Skeletal muscle cell (primary cell): ENCODE measurements around the gene S100A4.

ENCODE experiments used
- DNase-seq: peaks from one replicate; pipeline ENCODE4 v3.0.0-alpha.2; 2010; ENCODE audit warnings: low read depth
- H3K4me3 ChIP-seq: 2 replicates; pipeline ENCODE4 v1.5.1; 2011; ENCODE audit warnings: low read depth, mild to moderate bottlenecking, control low read depth, low read length, moderate library complexity

S100A4 gene

DNA sequence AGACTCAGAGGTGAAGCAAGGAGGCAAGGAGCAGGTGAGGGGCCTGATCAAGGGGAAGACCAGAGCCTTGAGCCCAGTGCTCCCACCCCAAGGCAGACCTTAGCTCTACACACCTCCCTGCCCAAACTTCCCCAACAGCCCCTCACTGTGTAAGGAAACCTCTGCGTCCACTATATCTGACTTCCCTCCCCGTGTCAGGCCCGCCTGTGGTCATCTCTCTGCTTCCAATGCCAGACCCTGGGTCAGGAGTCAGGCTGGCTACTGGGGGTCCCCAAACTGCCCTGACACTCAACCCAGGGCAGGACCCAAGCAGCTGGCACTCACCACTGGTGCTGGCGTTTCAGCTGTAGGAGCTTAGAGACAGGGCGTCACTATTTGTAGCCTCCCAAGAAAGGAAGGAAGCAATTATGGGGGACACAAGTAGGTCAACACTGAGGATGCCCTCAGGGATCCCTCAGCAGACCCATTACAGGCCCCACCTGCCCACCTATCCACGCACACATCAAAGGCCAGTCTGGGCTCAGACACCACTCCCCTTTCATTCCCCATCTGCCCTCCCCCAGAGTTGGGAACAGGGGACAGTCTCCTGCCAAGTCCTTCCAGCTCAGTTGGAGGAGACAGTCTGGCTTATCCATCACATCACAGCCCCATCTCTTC, 4.3 kb upstream of the S100A4 start:
- no peak for DNase-seq
- no peak overlapping the region for H3K4me3 ChIP-seq

DNA sequence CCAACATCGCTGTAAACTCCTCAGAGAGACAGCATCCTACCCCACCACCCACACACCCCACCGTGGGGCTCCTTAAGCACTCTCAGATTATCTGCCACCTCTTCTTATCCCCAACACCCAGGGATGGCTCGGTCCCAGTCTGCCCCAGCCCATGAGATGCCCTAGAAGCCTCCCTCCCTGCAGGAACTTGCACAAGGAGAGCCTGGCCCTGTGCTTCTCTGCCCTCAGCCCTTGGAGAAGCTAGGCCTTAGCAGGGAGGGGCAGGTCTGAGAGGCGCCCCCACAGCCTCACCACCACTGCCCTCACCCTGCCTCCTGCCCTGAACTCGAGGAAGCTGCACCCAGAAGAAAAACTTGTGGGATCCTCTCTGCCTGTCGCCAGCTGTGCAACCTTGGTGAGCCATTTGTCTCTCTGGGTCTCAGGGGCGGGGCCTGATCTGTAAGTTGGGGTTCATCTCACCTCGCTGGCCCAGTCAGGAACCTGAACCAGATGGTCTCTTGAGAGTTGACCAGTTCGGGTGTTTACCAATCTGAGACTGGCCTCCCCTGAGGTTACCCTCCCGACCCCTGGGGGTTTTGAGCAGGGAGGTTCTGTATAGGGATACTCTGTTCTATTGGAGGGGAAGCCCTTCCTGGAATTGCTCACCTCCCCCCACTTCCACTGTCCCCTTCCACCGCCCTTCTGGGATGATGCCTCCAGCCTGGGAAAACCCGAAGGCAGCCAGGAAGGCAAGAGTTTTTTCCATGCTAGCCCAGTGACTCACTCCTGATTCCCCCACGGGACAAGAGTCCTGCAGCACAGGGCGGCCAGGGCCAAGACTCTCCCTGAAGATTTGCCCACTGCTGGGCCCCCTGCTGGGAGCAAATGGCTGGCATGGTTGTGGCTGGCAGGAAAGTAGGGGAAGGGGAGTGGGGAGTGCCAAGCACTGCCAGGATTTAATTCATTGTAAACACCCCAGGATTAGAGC, 3.4 kb upstream of the S100A4 start, which contains the start of gene S100A3:
Gene S100A3, minus strand, starts transcription at position 537 of the 967 bp plus-strand sequence. CDS start 773 bp downstream, outside the sequence.
- DNase-seq, result peak; percentile 65
- no peak within 1 kb of the TSS for H3K4me3 ChIP-seq

DNA sequence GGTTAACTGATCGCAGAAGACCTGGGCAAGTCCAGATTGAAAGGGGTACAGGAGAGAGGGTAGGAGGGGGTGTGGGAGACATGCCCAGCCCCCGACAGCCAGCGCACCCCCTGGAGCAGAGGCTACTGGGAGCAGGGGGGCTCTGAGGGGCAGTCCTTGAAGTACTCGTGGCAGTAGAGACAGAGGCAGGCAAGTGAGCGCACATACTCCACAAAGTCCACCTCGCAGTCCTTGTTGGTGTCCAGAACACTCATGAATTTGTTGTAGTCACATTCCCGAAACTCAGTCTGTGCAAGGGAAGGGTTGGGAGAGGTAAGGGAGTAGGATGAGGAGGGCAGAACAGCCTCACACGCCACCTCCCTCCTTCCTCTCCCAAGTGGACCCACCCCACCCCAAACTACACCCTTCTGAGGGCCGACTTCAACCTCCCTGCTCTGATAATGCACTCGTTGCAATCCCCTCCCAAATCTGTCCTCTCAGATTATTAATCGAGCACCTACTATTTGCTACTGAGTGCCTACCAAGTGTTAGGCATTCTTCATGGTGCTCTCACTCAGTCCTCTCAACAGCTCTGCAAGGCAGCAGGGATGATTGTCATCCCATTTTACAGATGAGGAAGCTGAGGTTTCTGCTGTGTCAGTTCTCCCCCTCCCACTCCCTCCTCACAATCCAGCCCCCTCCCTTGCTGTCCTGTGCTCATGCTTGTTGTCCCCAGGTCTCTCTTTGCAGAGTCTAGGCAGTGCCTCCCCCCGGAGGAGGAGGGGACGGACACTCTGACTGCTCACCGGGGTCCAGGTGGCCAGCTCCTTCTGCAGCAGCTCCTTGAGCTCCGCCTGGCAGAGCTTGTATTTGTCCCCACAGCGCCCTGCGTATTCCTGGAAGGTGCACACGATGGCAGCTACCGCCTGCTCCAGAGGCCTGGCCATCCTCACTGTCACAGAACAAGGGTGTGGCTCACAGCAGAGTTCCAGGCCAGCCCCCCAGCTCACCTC, 2.2 kb upstream of the S100A4 start:
- H3K4me3 ChIP-seq, result no peak overlapping the region
- DNase-seq, result no peak

DNA sequence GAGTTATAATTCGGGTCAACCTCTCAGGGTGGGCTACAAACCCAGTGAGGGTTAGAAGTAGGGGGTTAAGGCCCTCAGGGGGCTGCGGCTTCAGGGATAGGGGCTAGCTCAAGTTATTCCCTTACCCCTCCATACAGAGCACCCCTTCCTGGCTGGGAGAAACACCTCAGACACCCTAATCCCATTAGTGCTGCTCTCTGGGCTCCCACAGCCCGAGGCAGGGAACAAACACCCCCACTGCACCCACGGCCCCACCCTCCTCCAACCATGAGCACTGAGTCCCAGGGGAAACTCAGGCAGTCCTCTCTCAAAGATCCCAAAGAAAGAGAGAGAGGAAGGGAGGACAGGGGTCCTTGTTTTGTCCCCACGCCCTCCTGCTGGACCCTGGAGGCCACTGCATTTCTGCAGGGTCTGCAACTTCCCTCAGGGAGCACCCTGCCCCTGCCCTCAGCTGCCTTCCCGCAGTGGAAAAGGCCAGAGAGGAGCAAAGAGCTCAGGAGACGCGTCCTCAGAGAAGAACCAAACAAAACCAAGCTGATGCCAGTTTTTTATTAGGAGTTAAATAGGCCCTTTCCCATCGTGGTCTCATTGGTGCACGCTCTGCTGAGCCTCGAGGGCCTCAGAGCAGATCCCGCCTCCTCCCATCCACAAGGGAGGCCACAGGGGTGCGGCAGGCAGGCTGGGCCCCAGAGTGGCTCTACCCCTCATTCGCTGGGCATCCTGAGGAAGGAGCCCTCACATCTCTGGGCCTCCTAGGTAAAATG, 1.4 kb upstream of the S100A4 start:
- H3K4me3 ChIP-seq, result no peak overlapping the region

DNA sequence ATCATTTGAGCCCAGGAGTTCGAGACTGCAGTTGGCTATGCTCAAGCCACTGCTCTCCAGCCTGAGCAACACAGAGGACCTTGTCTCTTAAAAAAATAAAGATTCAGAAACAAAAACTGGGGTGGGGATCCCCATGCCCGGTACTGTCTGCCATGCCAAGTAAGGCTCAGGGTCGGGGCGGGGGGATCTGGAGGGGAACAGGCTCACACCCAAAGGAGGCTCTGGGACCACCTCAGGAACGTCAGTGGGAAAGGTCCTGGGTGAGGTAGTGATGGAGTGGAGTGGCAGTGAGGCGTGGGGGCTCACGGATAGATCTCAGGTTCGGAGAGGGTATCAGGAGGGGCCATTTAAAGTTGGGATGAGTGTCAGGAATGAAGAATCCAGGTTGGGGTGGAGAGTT, 765 bp upstream of the S100A4 start:
- no peak overlapping the region for H3K4me3 ChIP-seq
- no peak for DNase-seq

More for the DNA sequence above, 1.4 kb upstream of the S100A4 start:
- DNase-seq, result no peak

DNA sequence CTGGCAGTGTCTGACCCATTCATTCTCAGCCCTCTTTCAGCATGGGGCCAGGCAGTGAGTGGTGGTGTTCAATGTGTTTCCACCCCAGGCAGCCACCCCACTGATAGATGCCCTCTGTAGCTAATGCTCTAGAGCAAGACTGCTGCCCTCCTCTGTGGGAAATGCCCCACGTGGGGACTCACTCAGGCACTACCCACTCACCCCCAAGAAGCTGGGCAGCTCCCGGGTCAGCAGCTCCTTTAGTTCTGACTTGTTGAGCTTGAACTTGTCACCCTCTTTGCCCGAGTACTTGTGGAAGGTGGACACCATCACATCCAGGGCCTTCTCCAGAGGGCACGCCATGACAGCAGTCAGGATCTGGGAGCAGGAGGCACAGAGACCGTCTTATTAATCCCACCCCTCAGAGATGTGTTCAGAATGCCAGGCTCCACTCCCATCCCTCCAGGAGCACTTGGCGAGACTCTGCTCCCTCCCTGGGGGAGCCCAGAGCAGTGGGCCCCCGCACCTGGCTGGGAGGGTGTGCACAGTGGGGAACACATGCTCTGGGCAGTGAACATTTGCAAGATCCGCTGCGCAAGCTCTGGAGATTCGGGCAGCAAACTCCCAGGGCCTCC, 1.0 kb downstream of the S100A4 start:
- no peak for DNase-seq
- H3K4me3 ChIP-seq, result peak overlapping the region; percentile 1

DNA sequence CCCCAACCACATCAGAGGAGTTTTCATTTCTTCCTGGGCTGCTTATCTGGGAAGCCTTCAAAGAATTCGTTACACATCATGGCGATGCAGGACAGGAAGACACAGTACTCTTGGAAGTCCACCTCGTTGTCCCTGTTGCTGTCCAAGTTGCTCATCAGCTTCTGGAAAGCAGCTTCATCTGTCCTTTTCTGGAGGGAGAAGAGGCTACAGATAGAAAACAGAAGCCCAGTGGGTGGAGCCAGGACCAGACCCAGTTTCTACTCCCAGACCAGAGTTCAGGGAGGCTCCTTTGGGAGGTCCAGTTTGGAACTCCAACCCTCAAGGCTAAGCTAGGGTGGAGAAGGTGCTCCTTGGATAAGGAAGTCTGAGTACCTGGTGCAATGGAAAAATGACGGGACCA, 1.9 kb downstream of the S100A4 start:
- no peak for DNase-seq
- H3K4me3 ChIP-seq, result no peak overlapping the region

DNA sequence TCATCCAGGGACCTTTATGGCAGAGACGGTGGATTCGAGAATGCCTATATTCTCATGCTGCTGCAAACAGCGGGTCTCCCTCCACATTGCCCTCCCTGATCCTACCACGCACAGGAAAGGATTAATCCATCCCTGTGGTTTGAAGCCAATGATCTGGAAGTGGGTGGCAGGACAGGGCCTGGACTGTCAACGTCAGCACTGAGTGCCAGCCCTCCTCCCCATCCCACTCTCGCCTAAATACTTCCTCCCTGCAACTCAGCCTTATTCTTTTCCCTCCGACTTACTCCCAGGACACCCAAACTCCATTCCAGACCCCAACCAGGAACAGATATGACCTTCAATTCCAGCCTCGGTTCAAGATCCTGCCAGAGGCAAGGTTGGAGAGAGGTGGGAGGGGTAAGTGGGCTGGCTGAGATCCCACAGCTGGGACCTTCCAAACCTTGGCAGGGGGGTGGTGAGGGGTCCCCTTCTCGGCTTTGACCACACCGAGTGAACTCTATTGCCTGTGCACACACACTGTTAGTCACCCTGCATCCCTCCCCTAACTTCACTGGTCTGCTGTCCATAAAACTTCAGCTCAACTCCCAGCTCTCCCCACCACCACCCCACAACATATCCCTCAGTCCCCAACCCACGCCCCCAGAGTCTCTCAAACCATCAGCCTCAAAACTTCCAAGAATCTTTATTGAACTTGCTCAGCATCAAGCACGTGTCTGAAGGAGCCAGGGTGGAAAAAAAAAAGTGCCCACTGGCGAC, 2.5 kb downstream of the S100A4 start:
- no peak for DNase-seq
- no peak overlapping the region for H3K4me3 ChIP-seq

DNA sequence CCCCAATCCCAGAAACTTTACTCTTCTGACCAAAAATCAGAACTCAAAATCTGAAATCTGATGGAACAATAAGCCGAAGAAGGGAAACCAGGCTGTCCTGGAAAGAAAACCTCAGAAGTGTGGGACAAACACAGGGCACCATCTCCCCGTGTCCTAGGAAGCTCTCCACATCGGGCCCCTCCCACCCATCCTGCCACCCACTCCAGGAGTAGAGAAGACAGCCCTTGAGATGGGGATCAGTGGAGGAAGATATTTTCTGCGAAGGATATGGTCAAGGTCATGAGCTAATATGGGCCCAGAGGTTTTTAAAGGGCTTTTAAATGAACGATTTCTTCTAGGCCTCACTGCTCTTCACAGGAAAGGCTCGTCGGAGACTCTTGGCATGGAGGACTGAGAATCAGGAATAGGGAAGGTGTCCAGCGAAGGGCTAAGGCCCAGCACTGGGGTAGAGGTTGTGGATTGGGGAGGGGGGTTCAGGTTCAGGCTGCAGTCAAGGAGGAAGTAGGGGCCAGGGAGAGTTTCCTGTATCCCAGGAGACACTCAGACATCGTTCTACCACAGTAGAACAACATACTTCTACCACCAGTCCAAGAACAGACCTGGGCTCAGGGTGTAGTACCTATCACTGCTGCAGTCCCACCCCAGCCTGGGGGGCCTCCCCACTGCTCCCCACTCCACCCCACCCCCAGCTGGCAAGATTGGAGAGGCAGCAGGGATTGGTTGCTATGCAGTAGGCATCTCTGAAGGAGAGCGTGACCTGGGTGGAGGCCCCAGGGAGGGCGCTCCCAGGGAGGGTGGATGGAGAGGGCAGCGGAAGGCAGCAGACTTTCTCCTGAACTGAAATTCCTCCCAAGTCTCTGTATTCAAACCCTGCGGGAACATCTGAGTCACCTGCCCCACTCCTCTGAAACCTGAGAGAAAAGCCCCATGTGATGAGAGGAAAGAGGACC, 3.7 kb downstream of the S100A4 start:
- no peak for DNase-seq

DNA sequence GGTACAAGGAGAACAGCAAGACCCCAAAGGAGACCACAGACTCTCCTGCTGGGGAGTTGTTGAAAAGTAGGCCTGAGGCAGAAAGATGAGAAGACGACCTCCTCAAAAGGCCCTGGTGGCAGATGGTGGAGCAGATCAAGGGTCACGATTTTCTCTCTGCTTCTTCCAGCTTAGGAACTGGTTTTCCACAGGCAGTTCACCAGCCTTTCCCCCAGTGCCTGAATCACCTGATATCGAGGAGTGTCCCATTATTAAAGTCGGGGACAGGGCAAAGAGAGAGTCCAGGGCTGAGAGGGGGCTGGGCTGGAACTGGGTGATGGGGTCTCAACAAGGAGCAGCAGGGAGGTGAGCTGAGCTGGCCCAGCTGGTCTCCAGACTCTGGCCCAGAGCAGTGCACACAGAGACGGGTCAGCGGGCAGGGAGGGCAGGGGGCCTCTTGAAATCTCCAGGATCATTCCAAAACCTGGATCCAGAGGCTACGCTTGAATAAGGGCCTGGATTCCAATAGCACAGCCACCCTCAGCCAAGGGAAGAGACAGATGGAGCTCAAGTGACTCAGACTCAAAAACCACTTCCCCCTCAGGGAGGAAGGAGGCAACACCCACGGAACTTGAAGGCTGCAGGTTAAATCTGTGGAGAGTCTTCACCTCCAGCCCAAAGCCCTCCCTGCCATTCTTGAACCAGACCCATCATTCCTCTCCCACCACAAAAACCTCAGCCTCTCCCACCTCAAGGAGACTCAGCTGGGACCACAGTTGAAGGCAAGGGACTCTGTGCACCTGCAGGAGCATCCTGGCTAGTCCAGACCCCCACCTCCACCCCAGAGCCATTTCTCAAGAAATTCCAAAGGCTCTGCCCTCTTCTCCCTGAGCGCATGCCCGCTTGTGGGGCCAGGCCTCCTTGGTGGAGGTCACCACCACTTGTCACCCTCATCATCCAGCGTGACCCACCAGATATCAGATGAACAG, 4.9 kb downstream of the S100A4 start, which contains the start of gene S100A5:
Gene S100A5, minus strand, starts transcription at position 541 of the 968 bp plus-strand sequence. CDS start 743 bp downstream, outside the sequence.
- DNase-seq, result no peak
- no peak within 1 kb of the TSS for H3K4me3 ChIP-seq

More for the DNA sequence above, 3.7 kb downstream of the S100A4 start:
- no peak overlapping the region for H3K4me3 ChIP-seq

DNA sequence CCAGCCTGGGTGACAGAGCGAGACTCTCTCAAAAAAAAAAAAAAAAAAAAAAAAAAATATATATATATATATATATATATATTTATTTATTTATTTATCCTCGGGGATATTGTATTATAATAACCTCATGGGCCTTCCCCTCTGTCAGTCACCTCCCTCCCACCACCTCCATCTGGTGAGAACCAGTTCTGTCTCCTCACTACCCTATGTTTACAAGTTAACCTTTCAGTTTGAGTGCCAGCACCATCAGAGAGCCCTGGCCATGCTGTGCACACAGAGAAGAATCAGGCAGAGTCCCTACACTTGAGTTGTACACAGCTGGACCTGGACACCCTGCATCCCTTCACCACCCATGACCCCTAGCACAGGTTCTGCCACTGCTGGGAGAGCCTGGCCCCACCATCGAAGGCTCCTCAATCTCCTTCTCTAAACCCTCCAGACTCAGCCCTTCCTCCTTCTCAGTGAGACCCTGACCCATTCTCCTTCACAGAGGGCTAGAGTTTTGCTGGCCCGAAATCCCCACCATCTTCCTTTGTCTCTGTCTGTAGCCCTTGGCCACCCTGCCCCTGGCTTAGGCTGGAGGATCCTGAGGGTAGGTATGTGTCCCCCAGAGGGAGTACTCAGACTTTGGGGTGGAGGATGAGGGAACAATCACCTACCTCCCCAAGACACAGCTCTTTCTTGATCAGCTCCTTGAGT, 6.1 kb downstream of the S100A4 start:
- H3K4me3 ChIP-seq, result no peak overlapping the region
- no peak for DNase-seq

DNA sequence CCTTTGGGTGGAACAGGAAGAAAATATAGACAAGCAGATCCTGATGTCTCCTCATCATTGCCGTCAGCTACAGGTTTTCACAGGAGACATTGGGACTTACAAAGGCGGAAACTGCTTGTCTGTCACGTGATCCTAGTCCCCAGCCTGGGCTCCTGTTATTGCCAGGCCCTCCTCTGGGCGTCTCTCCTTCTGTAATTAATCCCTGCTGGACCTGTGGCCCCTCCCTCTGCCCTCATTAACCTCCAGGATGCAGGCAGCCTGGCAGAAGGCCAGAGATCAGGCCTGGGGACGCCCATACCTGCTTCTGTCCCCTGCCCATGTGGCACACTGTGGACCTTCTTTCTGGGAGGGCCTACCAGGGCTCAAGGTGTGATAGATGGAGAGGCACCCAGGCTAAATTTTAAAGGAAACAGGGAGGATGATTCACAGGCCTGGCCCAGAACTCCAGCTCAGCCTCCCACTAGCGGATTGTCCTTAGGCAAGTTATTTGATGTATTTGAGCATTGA, 7.2 kb downstream of the S100A4 start:
- H3K4me3 ChIP-seq, result no peak overlapping the region
- DNase-seq, result no peak

DNA sequence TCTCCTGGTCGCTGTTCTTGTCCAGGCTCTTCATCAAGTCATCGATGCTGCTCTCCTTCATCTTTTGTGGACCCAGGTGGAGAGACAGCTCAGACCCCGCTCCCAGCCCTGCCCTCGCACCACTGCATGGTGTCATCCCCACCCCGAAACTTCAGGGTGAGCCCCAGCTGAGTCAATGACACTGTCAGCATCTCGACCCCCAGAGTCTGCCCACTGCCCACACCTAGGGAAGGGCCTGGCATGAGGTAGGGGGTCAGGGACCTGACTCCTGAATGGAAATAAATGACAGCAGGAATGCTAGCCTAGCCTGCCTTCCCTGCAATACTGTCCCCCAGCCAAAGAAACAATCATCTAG, 8.3 kb downstream of the S100A4 start:
- H3K4me3 ChIP-seq, result no peak overlapping the region
- DNase-seq, result no peak

DNA sequence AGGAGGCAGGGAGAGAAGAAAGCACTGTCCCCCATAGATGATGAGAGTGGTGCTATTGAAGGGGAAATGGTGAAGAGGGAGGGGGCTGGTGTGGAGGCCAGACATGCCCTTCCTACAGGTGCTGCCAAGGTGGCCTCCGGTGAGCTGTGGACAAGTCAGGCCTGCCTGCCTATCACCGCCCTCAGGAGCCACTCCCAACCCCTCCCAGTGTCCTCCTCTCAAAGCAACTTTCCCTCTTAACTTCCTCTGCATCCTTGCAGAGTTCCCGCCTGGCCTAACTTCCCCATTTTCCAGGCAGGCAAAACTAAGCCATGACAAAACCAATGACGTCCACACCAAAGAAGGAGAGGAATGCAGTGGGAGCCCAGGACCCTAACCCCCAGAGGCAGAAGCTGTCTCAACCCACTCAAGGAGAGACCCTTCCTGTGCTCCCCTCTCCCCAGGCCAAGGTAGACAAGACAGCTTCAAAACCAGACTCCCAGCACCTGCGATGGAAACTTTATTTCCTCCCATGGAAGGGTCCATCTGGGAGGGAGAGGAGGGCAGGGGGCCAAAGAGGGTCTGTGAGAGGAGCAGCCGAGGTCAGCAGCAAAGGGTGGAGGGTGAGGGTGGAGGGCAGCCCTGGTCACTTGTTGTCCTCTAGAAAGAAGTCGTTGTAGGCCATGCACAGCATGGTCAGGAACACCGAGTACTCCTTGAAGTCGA, 8.8 kb downstream of the S100A4 start:
- peak overlapping the region; percentile 74 for H3K4me3 ChIP-seq
- DNase-seq, result no peak
